Gastrocnemius medialis (tissue), 4 donors: Measurements from ENCODE around the gene RPUSD3. TPM values are rescaled to one million over a fixed set of nuclear protein-coding genes. Genes with fewer than 3 reads are reported as not detected.

Experiments
- ATAC-seq, 2 donors: fragments of 150-250 bp; one replicate each; pipeline ENCODE4 v1.9.1; 2016
- DNase-seq, 2 donors: peaks; one replicate each; pipeline ENCODE4 v3.0.0-alpha.2; 2019
- H3K27ac ChIP-seq, 4 donors: fragments of 200-600 bp; sonication (generic); 1 replicate in 1 of 4; 2 replicates in 3 of 4; pipeline ENCODE4 v1.5.1; 2016 to 2018; ENCODE audit warnings: mild to moderate bottlenecking in 2 of 4, moderate library complexity in 1 of 4
- H3K27me3 ChIP-seq, 3 donors: fragments of 200-600 bp; sonication (generic) in 2 of 3; 1 replicate in 1 of 3; 2 replicates in 2 of 3; pipeline versions ENCODE4 v1.5.1 to v1.6.0; 2016 to 2019; ENCODE audit warnings: mild to moderate bottlenecking in 1 of 3, moderate library complexity in 1 of 3
- H3K36me3 ChIP-seq, 2 donors: fragments of 200-600 bp; sonication (generic) in 1 of 2; one replicate each; pipeline ENCODE4 v1.5.1; 2017 to 2018
- H3K4me1 ChIP-seq, 2 donors: fragments of 200-600 bp; sonication (generic) in 1 of 2; one replicate each; pipeline ENCODE4 v1.5.1; 2016 to 2017; ENCODE audit warnings: mild to moderate bottlenecking in 2 of 2
- H3K4me3 ChIP-seq, 4 donors: fragments of 200-600 bp; sonication (generic) in 3 of 4; 1 replicate in 1 of 4; 2 replicates in 3 of 4; pipeline ENCODE4 v1.5.1; 2016 to 2019; ENCODE audit warnings: mild to moderate bottlenecking in 2 of 4
- H3K9me3 ChIP-seq, 3 donors: fragments of 200-600 bp; sonication (generic) in 2 of 3; 1 replicate in 1 of 3; 2 replicates in 2 of 3; pipeline ENCODE4 v1.5.1; 2016 to 2019
- CTCF ChIP-seq, 5 experiments: fragments of 450-650 bp in 3 of 5; fragments of 200-600 bp in 2 of 5; sonication (generic) in 2 of 5; IDR thresholded peaks in 4 of 5; conservative IDR thresholded peaks in 1 of 5; 1 replicate in 4 of 5; 2 replicates in 1 of 5; pipeline ENCODE4 v1.5.1; 2016 to 2019; ENCODE audit warnings: antibody characterized with exemption in 5 of 5, mild to moderate bottlenecking in 3 of 5, moderate library complexity in 3 of 5
- POLR2A ChIP-seq, 2 donors: fragments of 450-650 bp; IDR thresholded peaks; one replicate each; pipeline ENCODE4 v1.6.1; 2017; ENCODE audit warnings: antibody characterized with exemption in 2 of 2, mild to moderate bottlenecking in 2 of 2, moderate library complexity in 2 of 2
- in situ Hi-C, 4 donors: fragments of 200-750 bp; cut with MboI; loops; one replicate each; pipeline versions ENCODE4 v1.15.0 to v1.8.0; 2017; ENCODE audit warnings: low sequenced_read_pairs in 4 of 4
- intact Hi-C: fragments of 100-400 bp; cut with DNase I; formaldehyde crosslinking; loops from one replicate; pipeline ENCODE4 v1.15.1; 2023; ENCODE audit warnings: low total_unique reads
- total RNA-seq, 4 donors: library from RNA; depleted of rRNA; stranded (reverse); fragments of >200 nt; gene quantifications; one replicate each; pipeline versions ENCODE4 v1.1.0 to v1.2.3, GENCODE V29; 2016

The RPUSD3 gene
- total RNA-seq, 4 donors from 2014 or later: 72.7 to 96.7 (median 75.5) TPM

GRCh38 chr3:9846931-9847488 is 3.2 kb upstream of the RPUSD3 start:
- H3K36me3 ChIP-seq: peaks cover 0 to 1% of the 10 kb centered on the region in 2 donors
- DNase-seq (no peak), ATAC-seq (no peak)
- no peaks in the 10 kb centered on the region for H3K27me3 ChIP-seq
- no peaks in the 10 kb centered on the region for H3K9me3 ChIP-seq
- peaks cover 7 to 12% of the 10 kb centered on the region in 2 donors for H3K4me1 ChIP-seq
- no peak overlapping the region for H3K4me3 ChIP-seq
- intact Hi-C loops: no loop called here
- H3K27ac ChIP-seq: no peak overlapping the region
- TF ChIP-seq CTCF (IDR thresholded peaks at IDR 0.05 in 4 of 5, conservative IDR thresholded peaks at IDR 0.05 in 1 of 5): no peak
- no peak for TF ChIP-seq POLR2A (IDR thresholded peaks at IDR 0.05)
- in situ Hi-C loops: loop anchor here in 1 of 4 donors (10.0 kb wide), 1 partner anchor 88 kb away; the partner anchor contains the start of gene CRELD1

GRCh38 chr3:9846231-9846630 is 2.4 kb upstream of the RPUSD3 start:
- H3K9me3 ChIP-seq: no peaks in the 10 kb centered on the region
- no peak for TF ChIP-seq CTCF (IDR thresholded peaks at IDR 0.05 in 4 of 5, conservative IDR thresholded peaks at IDR 0.05 in 1 of 5)
- no peak for TF ChIP-seq POLR2A (IDR thresholded peaks at IDR 0.05)
- DNase-seq (no peak), ATAC-seq (no peak)
- no peak overlapping the region for H3K4me3 ChIP-seq
- H3K4me1 ChIP-seq: peaks cover 7 to 12% of the 10 kb centered on the region in 2 donors
- H3K27me3 ChIP-seq: no peaks in the 10 kb centered on the region
- H3K27ac ChIP-seq: no peak overlapping the region
- intact Hi-C loops (no loop called here), in situ Hi-C loops (loop anchor here in 1 of 4 donors (10.0 kb wide), 1 partner anchor 89 kb away; the partner anchor contains the start of gene CRELD1)
- H3K36me3 ChIP-seq: peaks cover 0 to 9% of the 10 kb centered on the region in 2 donors

GRCh38 chr3:9841015-9841414 is 2.8 kb downstream of the RPUSD3 start:
- H3K36me3 ChIP-seq: peaks cover 0 to 39% of the 10 kb centered on the region in 2 donors
- TF ChIP-seq CTCF (IDR thresholded peaks at IDR 0.05 in 4 of 5, conservative IDR thresholded peaks at IDR 0.05 in 1 of 5) (no peak), POLR2A (IDR thresholded peaks at IDR 0.05) (no peak)
- intact Hi-C loops (no loop called here), in situ Hi-C loops (loop anchor here in 1 of 4 donors (10.0 kb wide), 1 partner anchor 94 kb away; the partner anchor contains the start of gene CRELD1)
- H3K4me1 ChIP-seq: peaks cover 7 to 12% of the 10 kb centered on the region in 2 donors
- DNase-seq (no peak), ATAC-seq (no peak)
- H3K9me3 ChIP-seq: no peaks in the 10 kb centered on the region
- no peaks in the 10 kb centered on the region for H3K27me3 ChIP-seq
- no peak overlapping the region for H3K4me3 ChIP-seq
- H3K27ac ChIP-seq: no peak overlapping the region

GRCh38 chr3:9838856-9839255 is 5.0 kb downstream of the RPUSD3 start:
- H3K4me1 ChIP-seq: peaks cover 7 to 8% of the 10 kb centered on the region in 2 donors
- no peak for TF ChIP-seq CTCF (IDR thresholded peaks at IDR 0.05 in 4 of 5, conservative IDR thresholded peaks at IDR 0.05 in 1 of 5)
- H3K27ac ChIP-seq: no peak overlapping the region
- H3K9me3 ChIP-seq: no peaks in the 10 kb centered on the region
- intact Hi-C loops: no loop called here
- DNase-seq (no peak), ATAC-seq (no peak)
- no peaks in the 10 kb centered on the region for H3K27me3 ChIP-seq
- peaks cover 0 to 53% of the 10 kb centered on the region in 2 donors for H3K36me3 ChIP-seq
- in situ Hi-C loops: no loop called here
- H3K4me3 ChIP-seq: no peak overlapping the region
